ENCODE data around the gene RNF39.

The RNF39 gene

DNA sequence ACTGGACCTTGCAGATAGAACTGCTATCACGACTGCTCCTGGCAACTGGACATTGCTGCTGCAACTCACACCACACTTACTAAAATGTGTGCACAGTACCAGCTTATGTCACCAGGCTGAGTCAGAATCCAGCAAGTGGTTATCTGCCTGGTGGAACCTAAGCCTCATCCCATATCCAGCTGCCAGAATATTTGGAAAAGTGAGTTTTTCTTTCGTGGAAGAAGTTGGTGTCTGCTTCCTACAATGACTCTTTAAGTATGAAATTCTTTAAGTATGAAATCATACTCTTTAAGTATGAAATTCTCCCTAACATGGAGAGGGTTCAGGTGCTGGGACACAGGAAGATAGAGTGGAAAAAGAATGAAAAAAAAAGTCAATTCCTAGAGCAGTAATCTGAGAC is 30.9 kb downstream of the RNF39 start:
- H3K27me3 ChIP-seq, result no peaks in the 10 kb centered on the region
- peaks cover 0 to 5% of the 10 kb centered on the region in 2 experiments for H3K4me1 ChIP-seq (ENCODE audit: control insufficient read depth in 1 of 2, insufficient read depth in 1 of 2, low read depth in 1 of 2, low read length in 1 of 2)
- H3K36me3 ChIP-seq, result no peaks in the 10 kb centered on the region
- TF ChIP-seq CTCF (IDR thresholded peaks at IDR 0.05), result no peak
- H3K4me3 ChIP-seq (ENCODE audit: low read depth in 1 of 2, low read length in 1 of 2), result no peak overlapping the region
- no peaks in the 10 kb centered on the region for H3K9me3 ChIP-seq
- H3K27ac ChIP-seq, result no peak overlapping the region

GRCh38 chr6:30043744-30044143 is 31.8 kb downstream of the RNF39 start:
- no peaks in the 10 kb centered on the region for H3K36me3 ChIP-seq
- H3K27me3 ChIP-seq, result no peaks in the 10 kb centered on the region
- no peak overlapping the region for H3K4me3 ChIP-seq (ENCODE audit: low read depth in 1 of 2, low read length in 1 of 2)
- no peak overlapping the region for H3K27ac ChIP-seq
- peaks cover 0 to 5% of the 10 kb centered on the region in 2 experiments for H3K4me1 ChIP-seq (ENCODE audit: control insufficient read depth in 1 of 2, insufficient read depth in 1 of 2, low read depth in 1 of 2, low read length in 1 of 2)
- H3K9me3 ChIP-seq, result no peaks in the 10 kb centered on the region
- no peak for TF ChIP-seq CTCF (IDR thresholded peaks at IDR 0.05)

GRCh38 chr6:30042914-30043313 is 32.7 kb downstream of the RNF39 start:
- H3K27ac ChIP-seq, result no peak overlapping the region
- peaks cover 0 to 5% of the 10 kb centered on the region in 2 experiments for H3K4me1 ChIP-seq (ENCODE audit: control insufficient read depth in 1 of 2, insufficient read depth in 1 of 2, low read depth in 1 of 2, low read length in 1 of 2)
- no peaks in the 10 kb centered on the region for H3K9me3 ChIP-seq
- no peak for TF ChIP-seq CTCF (IDR thresholded peaks at IDR 0.05)
- H3K27me3 ChIP-seq, result no peaks in the 10 kb centered on the region
- H3K36me3 ChIP-seq, result no peaks in the 10 kb centered on the region
- no peak overlapping the region for H3K4me3 ChIP-seq (ENCODE audit: low read depth in 1 of 2, low read length in 1 of 2)

DNA sequence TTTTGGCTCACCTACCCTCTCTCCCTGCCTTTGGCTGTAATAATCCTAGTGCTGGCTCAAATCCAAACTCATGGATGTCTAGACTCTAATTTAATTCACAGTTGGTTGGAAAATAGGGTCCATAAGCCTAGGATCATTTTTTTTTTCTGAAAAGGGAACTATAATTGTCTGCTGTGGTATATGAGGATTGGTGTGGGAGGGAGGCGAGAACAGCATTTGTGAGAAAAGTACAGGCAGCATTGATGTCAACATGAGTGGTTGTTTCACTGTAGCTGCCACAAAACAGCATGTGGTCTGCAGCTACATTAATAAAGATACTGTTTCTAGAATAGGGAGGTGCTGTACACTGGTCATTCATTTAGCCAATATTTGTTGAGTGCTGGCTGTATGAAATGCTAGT is 33.1 kb downstream of the RNF39 start:
- Histone ChIP-seq H3K36me3 (no peaks in the 10 kb centered on the region), H3K27me3 (no peaks in the 10 kb centered on the region)

DNA sequence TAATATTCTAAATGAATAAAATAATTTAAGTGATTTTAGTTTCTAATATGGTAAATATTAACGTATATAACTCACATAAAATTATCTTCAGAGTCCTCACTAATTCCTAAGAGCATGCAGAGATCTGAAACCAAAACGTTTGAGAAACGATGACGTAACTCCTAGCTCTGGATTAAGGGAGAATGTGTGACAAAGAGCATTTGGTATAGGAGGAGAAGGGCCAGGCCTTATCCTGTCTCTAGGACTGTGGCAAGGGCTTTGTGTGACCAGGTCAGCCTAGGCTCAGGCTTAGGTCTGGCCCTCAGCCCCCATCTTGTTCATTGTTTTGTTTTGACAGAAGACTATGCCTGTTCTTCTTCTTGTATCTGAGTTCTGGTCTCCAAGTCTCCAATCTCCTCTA is 33.7 kb downstream of the RNF39 start:
- H3K36me3 ChIP-seq, result no peaks in the 10 kb centered on the region
- H3K27ac ChIP-seq, result no peak overlapping the region
- no peaks in the 10 kb centered on the region for H3K9me3 ChIP-seq
- peaks cover 0 to 5% of the 10 kb centered on the region in 2 experiments for H3K4me1 ChIP-seq (ENCODE audit: control insufficient read depth in 1 of 2, insufficient read depth in 1 of 2, low read depth in 1 of 2, low read length in 1 of 2)
- H3K27me3 ChIP-seq, result no peaks in the 10 kb centered on the region
- H3K4me3 ChIP-seq (ENCODE audit: low read depth in 1 of 2, low read length in 1 of 2), result no peak overlapping the region
- TF ChIP-seq CTCF (IDR thresholded peaks at IDR 0.05), result no peak

More for the DNA sequence above, 33.1 kb downstream of the RNF39 start:
- Histone ChIP-seq H3K9me3 (no peaks in the 10 kb centered on the region), H3K27ac (no peak overlapping the region), H3K4me1 (ENCODE audit: control insufficient read depth in 1 of 2, insufficient read depth in 1 of 2, low read depth in 1 of 2, low read length in 1 of 2) (peaks cover 0 to 5% of the 10 kb centered on the region in 2 experiments), H3K4me3 (ENCODE audit: low read depth in 1 of 2, low read length in 1 of 2) (no peak overlapping the region)
- TF ChIP-seq CTCF (IDR thresholded peaks at IDR 0.05), result no peak

GRCh38 chr6:30041221-30041620 is 34.3 kb downstream of the RNF39 start:
- Histone ChIP-seq H3K27me3 (no peaks in the 10 kb centered on the region), H3K4me3 (ENCODE audit: low read depth in 1 of 2, low read length in 1 of 2) (no peak overlapping the region), H3K4me1 (ENCODE audit: control insufficient read depth in 1 of 2, insufficient read depth in 1 of 2, low read depth in 1 of 2, low read length in 1 of 2) (peaks cover 0 to 6% of the 10 kb centered on the region in 2 experiments), H3K9me3 (no peaks in the 10 kb centered on the region), H3K27ac (no peak overlapping the region), H3K36me3 (no peaks in the 10 kb centered on the region)
- no peak for TF ChIP-seq CTCF (IDR thresholded peaks at IDR 0.05)
